ENCODE data around the gene P3H1.

Gene P3H1

DNA sequence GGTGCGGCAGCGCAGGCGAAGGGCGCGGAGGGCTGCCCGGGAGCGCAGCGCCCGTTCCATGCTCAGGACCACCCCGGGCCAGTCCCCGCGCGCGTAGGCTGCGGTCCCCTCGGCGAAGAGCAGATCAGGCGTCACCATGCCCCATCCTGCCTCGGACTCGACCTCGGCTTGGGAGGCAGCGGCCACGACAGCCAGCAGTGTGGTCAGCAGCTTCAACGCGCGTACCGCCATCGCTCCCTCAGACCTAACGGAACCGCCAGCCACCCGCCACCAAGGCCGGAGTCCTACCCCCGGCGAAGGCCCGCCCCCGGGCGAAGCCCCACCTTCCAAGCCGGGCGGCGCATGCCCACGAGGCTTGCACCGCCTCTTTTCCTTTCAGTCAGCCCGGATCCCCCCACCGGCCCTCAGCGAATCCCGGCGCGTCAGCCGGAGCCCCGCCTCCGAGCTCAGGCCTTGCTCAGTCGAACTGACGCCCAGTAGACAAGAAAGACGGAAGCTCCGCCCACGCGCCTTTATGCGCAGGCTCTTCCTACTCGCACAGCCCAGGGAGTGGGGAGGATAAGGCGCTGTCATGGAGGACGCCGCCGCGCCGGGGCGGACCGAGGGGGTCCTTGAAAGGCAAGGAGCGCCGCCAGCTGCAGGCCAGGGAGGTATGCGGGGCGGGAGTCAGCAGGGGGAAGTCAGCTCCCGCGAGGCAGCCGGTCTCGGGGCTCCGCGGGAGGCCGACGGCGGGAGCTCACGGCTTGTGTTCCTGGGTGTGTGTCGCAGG lies at the start of gene P3H1, which contains the start of gene C1orf50:
P3H1 (minus strand) TSS at position 288 of the 769 bp plus-strand sequence; CDS start at position 231, 57 bp downstream.
C1orf50 (plus strand) TSS at position 509 of the 769 bp plus-strand sequence; CDS start at position 572, 63 bp downstream.
- peak within 1 kb of the TSS; percentile 54; the same call in 1 of the 2 replicates for H3K27ac ChIP-seq (ENCODE audit: extremely low read depth, low read depth, low read length)
- no peaks in the 10 kb centered on the region for H3K9me3 ChIP-seq (ENCODE audit: control insufficient read depth, insufficient read depth, low read depth, low read length)
- peaks cover 8 to 15% of the 10 kb centered on the region in 2 experiments; a peak in 2 of 3 replicates for H3K36me3 ChIP-seq (ENCODE audit: control insufficient read depth in 2 of 2, insufficient read depth in 1 of 2, low read length in 2 of 2)
- H3K4me3 ChIP-seq (ENCODE audit: low read depth, low read length) = peak within 1 kb of the TSS; percentile 100
- ChIA-PET POLR2A (interaction anchor here (0.5 to 3.4 kb wide), 39 partner anchors 9 to 884 kb away, joined by 3 to 35 read pairs (median 5); partner anchors contain the start of genes CCDC30, ERMAP, PPIH and SLC2A1), CTCF (interaction anchor here (0.6 to 4.7 kb wide), 15 partner anchors 10 to 619 kb away, joined by 3 to 19 read pairs (median 4); partner anchors contain the start of gene PPIH)
- H3K4me1 ChIP-seq (ENCODE audit: control insufficient read depth, insufficient read depth, low read length) = no peaks in the 10 kb centered on the region
- TF ChIP-seq YY1 (tag by site-specific recombination; IDR thresholded peaks at IDR 0.05) (peak; percentile 80), ZFHX2 (tag by site-specific recombination; conservative IDR thresholded peaks at IDR 0.05) (peak; percentile 82), OVOL3 (tag by site-specific recombination; IDR thresholded peaks at IDR 0.05) (peak; percentile 96), YY2 (tag by site-specific recombination; IDR thresholded peaks at IDR 0.05) (peak; percentile 91), ZNF19 (tag by site-specific recombination; IDR thresholded peaks at IDR 0.05; ENCODE audit: low read depth) (no peak), ELK4 (IDR thresholded peaks at IDR 0.05; ENCODE audit: borderline replicate concordance, low read depth, low read length) (no peak; the same call in 1 of the 2 replicates), KLF1 (tag by site-specific recombination; IDR thresholded peaks at IDR 0.05) (peak; percentile 5; the same call in 1 of the 2 replicates), ZNF610 (tag by site-specific recombination; IDR thresholded peaks at IDR 0.05; ENCODE audit: borderline replicate concordance) (peak; percentile 39), SP3 (tag by site-specific recombination; IDR thresholded peaks at IDR 0.05) (peak; percentile 94), ZNF76 (tag by site-specific recombination; IDR thresholded peaks at IDR 0.05; ENCODE audit: borderline replicate concordance, low read depth) (peak; percentile 61; the same call in 1 of the 2 replicates), ZNF792 (tag by site-specific recombination; IDR thresholded peaks at IDR 0.05) (0 out of 2 replicates have a peak, but pooled peaks have one; percentile 20), GLI4 (tag by site-specific recombination; IDR thresholded peaks at IDR 0.05) (0 out of 2 replicates have a peak, but pooled peaks have one; percentile 67), ZNF785 (tag by site-specific recombination; IDR thresholded peaks at IDR 0.05) (peak; percentile 75; the same call in 1 of the 2 replicates), ZNF585B (tag by site-specific recombination; IDR thresholded peaks at IDR 0.05) (no peak), REPIN1 (tag by site-specific recombination; IDR thresholded peaks at IDR 0.05; ENCODE audit: low read depth) (peak; percentile 78; the same call in 1 of the 2 replicates), ZNF335 (tag by site-specific recombination; conservative IDR thresholded peaks at IDR 0.05) (peak; percentile 90), CTCF (tag by site-specific recombination; IDR thresholded peaks at IDR 0.05) (peak; percentile 62), ZNF341 (tag by site-specific recombination; IDR thresholded peaks at IDR 0.05; ENCODE audit: low read depth) (peak; percentile 87), ZNF37A (tag by site-specific recombination; IDR thresholded peaks at IDR 0.05) (no peak), ZIC2 (tag by site-specific recombination; IDR thresholded peaks at IDR 0.05) (peak; percentile 88), ZNF776 (tag by site-specific recombination; IDR thresholded peaks at IDR 0.05; ENCODE audit: borderline replicate concordance) (no peak), PRDM6 (tag by site-specific recombination; IDR thresholded peaks at IDR 0.05) (no peak), WT1 (tag by site-specific recombination; IDR thresholded peaks at IDR 0.05) (peak; percentile 61), ZNF629 (tag by site-specific recombination; IDR thresholded peaks at IDR 0.05) (0 out of 2 replicates have a peak, but pooled peaks have one; percentile 3), ZNF677 (tag by site-specific recombination; IDR thresholded peaks at IDR 0.05) (no peak), GLIS2 (tag by site-specific recombination; IDR thresholded peaks at IDR 0.05) (peak; percentile 94), KLF9 (tag by site-specific recombination; IDR thresholded peaks at IDR 0.05; ENCODE audit: low read depth) (peak; percentile 47)
- TF ChIP-seq, protein P1, sequence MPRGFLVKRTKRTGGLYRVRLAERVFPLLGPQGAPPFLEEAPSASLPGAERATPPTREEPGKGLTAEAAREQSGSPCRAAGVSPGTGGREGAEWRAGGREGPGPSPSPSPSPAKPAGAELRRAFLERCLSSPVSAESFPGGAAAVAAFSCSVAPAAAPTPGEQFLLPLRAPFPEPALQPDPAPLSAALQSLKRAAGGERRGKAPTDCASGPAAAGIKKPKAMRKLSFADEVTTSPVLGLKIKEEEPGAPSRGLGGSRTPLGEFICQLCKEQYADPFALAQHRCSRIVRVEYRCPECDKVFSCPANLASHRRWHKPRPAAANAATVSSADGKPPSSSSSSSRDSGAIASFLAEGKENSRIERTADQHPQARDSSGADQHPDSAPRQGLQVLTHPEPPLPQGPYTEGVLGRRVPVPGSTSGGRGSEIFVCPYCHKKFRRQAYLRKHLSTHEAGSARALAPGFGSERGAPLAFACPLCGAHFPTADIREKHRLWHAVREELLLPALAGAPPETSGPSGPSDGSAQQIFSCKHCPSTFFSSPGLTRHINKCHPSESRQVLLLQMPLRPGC (tag by site-specific recombination; IDR thresholded peaks at IDR 0.05) = peak; percentile 46; the same call in 1 of the 2 replicates
- TF ChIP-seq, protein P2, sequence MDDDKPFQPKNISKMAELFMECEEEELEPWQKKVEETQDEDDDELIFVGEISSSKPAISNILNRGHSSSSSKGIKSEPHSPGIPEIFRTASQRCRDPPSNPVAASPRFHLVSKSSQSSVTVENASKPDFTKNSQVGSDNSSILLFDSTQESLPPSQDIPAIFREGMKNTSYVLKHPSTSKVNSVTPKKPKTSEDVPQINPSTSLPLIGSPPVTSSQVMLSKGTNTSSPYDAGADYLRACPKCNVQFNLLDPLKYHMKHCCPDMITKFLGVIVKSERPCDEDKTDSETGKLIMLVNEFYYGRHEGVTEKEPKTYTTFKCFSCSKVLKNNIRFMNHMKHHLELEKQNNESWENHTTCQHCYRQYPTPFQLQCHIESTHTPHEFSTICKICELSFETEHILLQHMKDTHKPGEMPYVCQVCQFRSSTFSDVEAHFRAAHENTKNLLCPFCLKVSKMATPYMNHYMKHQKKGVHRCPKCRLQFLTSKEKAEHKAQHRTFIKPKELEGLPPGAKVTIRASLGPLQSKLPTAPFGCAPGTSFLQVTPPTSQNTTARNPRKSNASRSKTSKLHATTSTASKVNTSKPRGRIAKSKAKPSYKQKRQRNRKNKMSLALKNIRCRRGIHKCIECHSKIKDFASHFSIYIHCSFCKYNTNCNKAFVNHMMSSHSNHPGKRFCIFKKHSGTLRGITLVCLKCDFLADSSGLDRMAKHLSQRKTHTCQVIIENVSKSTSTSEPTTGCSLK (tag by site-specific recombination; IDR thresholded peaks at IDR 0.05) = no peak
